Diencephalon (tissue), 1 donor: ENCODE results near the gene PEAK1. TPM values are rescaled to one million over a fixed set of nuclear protein-coding genes. Genes with fewer than 3 reads are reported as not detected.

Experiments used
- total RNA-seq: library from RNA; depleted of rRNA; stranded (reverse); fragments of >200 nt; gene quantifications from one replicate; pipeline ENCODE4 v1.2.3, GENCODE V29; 2014

PEAK1 gene, protein sequence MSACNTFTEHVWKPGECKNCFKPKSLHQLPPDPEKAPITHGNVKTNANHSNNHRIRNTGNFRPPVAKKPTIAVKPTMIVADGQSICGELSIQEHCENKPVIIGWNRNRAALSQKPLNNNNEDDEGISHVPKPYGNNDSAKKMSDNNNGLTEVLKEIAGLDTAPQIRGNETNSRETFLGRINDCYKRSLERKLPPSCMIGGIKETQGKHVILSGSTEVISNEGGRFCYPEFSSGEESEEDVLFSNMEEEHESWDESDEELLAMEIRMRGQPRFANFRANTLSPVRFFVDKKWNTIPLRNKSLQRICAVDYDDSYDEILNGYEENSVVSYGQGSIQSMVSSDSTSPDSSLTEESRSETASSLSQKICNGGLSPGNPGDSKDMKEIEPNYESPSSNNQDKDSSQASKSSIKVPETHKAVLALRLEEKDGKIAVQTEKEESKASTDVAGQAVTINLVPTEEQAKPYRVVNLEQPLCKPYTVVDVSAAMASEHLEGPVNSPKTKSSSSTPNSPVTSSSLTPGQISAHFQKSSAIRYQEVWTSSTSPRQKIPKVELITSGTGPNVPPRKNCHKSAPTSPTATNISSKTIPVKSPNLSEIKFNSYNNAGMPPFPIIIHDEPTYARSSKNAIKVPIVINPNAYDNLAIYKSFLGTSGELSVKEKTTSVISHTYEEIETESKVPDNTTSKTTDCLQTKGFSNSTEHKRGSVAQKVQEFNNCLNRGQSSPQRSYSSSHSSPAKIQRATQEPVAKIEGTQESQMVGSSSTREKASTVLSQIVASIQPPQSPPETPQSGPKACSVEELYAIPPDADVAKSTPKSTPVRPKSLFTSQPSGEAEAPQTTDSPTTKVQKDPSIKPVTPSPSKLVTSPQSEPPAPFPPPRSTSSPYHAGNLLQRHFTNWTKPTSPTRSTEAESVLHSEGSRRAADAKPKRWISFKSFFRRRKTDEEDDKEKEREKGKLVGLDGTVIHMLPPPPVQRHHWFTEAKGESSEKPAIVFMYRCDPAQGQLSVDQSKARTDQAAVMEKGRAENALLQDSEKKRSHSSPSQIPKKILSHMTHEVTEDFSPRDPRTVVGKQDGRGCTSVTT (N-terminal part only)
- 36.9 TPM for total RNA-seq

GRCh38 chr15:77419836-77420609 is at the start of gene PEAK1:
TSS of gene PEAK1 (minus strand) at chr15:77420104. CDS start at chr15:77181926, 238,178 bp downstream.

GRCh38 chr15:77420610-77421369 is 886 bp upstream of the PEAK1 start, which contains the start of gene HMG20A:
TSS of gene HMG20A (plus strand) at chr15:77420888. CDS start at chr15:77458408, 37,520 bp downstream.

DNA sequence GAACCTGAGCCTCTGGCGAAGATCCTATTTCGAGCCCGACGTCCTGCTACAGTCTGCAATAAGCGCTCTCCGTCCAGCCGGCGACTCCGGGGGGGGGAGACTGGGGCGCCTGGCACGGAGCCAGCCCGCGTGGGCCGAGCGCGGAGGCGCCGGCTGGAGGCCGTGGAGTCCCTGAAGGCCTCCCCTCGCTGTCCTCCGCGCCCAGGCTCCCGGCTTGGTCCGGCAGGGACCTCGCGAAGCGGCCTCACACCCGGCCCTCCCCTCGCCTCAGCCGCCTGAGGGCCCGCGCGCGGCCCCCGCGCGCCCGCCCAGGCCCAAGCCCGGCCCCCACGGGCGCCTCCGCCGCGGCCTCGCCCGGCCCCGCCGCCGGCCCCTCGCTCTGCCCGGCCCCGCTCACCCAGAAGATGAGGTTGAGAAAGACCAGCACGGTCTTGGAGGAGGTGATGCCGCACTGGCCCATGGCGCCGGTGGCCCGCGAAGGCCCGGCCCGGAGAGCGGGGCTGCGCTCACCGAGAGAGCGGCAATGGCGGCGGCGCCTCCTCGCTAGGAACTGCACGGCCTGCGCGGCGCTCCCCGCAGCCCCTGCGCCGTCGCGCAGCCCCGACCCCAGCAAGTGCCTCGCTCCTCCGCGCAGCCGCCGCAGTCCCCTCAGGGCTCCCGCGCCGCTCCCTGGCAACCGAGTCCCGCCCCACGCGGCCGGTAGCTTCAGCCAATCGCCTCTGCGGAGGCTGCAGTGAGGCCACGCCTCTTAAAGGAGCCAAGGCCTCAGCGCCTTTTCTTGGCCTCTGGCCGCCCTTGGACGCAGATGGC is 349.2 kb downstream of the PEAK1 start, which contains the start of gene TSPAN3:
Gene TSPAN3, minus strand, starts transcription at position 615 of the 810 bp plus-strand sequence. Its CDS starts 155 bp downstream, at position 460.

Other genes with a start within 250 kb of the PEAK1 start
- gene HMG20A, start 784 bp upstream of the PEAK1 start, total RNA-seq, result 49.1 TPM
- gene LINGO1, start 212.8 kb upstream of the PEAK1 start, total RNA-seq, result 45.2 TPM